Thyroid gland (tissue), 4 donors: Measurements from ENCODE around the gene KRTAP1-3.

Experiments used
- POLR2A ChIP-seq, 2 donors: fragments of 450-650 bp; IDR thresholded peaks; one replicate each; pipeline ENCODE4 v1.6.1; 2017; ENCODE audit warnings: antibody characterized with exemption in 2 of 2, mild to moderate bottlenecking in 2 of 2, moderate library complexity in 1 of 2
- TF ChIP-seq, protein P1 (sequence below), 6 experiments: fragments of 200-600 bp in 3 of 6; fragments of 450-650 bp in 3 of 6; sonication (generic) in 3 of 6; IDR thresholded peaks; one replicate each; pipeline ENCODE4 v1.5.1; 2016 to 2019; ENCODE audit warnings: antibody characterized with exemption in 6 of 6, mild to moderate bottlenecking in 2 of 6, inconsistent platforms in 1 of 6, moderate library complexity in 1 of 6

DNA sequence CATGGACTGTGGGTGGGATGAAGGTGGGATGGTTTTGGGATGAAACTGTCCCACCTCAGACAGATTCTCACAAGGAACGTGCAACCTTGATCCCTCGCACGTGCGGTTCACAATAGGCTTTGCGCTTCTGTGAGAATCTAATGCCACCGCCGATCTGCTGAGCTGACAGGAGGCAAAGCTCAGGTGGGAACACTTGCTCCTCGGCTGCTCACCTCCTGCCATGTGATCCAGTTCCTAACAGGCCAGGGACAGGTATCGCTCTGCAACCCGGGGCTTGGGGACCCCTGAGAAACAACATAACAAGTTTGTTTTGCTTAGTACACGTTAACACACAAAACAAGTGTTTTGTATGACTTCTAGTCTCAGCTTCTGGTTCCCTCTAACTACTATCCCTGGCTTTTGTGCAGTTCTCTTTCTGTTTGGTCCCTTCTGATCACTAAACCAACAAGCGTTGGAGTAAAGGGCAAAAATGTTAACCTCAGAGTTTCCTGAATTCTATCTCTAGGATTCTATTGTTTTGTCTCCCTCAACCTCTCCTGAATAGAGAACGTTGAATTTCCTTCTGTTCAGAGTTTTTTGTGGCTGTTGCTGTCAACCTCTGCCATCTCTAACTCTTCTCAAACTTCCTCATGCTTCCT, 18.0 kb downstream of the KRTAP1-3 start:
- TF ChIP-seq, protein P1, sequence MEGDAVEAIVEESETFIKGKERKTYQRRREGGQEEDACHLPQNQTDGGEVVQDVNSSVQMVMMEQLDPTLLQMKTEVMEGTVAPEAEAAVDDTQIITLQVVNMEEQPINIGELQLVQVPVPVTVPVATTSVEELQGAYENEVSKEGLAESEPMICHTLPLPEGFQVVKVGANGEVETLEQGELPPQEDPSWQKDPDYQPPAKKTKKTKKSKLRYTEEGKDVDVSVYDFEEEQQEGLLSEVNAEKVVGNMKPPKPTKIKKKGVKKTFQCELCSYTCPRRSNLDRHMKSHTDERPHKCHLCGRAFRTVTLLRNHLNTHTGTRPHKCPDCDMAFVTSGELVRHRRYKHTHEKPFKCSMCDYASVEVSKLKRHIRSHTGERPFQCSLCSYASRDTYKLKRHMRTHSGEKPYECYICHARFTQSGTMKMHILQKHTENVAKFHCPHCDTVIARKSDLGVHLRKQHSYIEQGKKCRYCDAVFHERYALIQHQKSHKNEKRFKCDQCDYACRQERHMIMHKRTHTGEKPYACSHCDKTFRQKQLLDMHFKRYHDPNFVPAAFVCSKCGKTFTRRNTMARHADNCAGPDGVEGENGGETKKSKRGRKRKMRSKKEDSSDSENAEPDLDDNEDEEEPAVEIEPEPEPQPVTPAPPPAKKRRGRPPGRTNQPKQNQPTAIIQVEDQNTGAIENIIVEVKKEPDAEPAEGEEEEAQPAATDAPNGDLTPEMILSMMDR (IDR thresholded peaks at IDR 0.05): no peak
- no peak for TF ChIP-seq POLR2A (IDR thresholded peaks at IDR 0.05)
